Measurements from ENCODE around the gene MCEMP1.

- TF ChIP-seq POLR2A (IDR thresholded peaks at IDR 0.05; ENCODE audit: extremely low read depth, insufficient read length) (no peak), CTCF (IDR thresholded peaks at IDR 0.05; ENCODE audit: low read depth, low read length) (peak; percentile 36), MAX (IDR thresholded peaks at IDR 0.05; ENCODE audit: low read depth, low read length) (peak; percentile 49), MYC (IDR thresholded peaks at IDR 0.05; ENCODE audit: low read depth, low read length) (no peak)
Observed at GRCh38 chr19:7678971-7679751, 2.3 kb downstream of the MCEMP1 start.

All from NB4 (cell line).